HG03442 (cell line): ENCODE data around the gene CCDC201.
"Not testable (repeated sequence)": the region's sequence is repeated elsewhere in the genome, so short reads cannot be mapped to it uniquely, and the experiment has no call there.

Experiments used
- ATAC-seq: cut with Tn5 transposase; IDR thresholded peaks from one replicate; pipeline ENCODE4 v1.9.1; 2021; ENCODE audit warnings: mild to moderate bottlenecking, moderate library complexity; ENCODE audit not compliant: unreplicated experiment

Gene CCDC201

GRCh38 chr7:45827731-45828130 is 45.2 kb downstream of the CCDC201 start:
- ATAC-seq: not testable (repeated sequence)

GRCh38 chr7:45826550-45826949 is 46.3 kb downstream of the CCDC201 start:
- not testable (repeated sequence) for ATAC-seq

- not testable (repeated sequence) for ATAC-seq
Observed at GRCh38 chr7:45818763-45819162, 54.1 kb downstream of the CCDC201 start.

GRCh38 chr7:45817913-45818312 is 55.0 kb downstream of the CCDC201 start:
- not testable (repeated sequence) for ATAC-seq

- not testable (repeated sequence) for ATAC-seq
Observed at GRCh38 chr7:45817016-45817415, 55.9 kb downstream of the CCDC201 start.

- ATAC-seq: not testable (repeated sequence)
Observed at GRCh38 chr7:45814216-45815118, 58.4 kb downstream of the CCDC201 start.

GRCh38 chr7:45813771-45814170 is 59.1 kb downstream of the CCDC201 start:
- not testable (repeated sequence) for ATAC-seq

GRCh38 chr7:45812946-45813345 is 59.9 kb downstream of the CCDC201 start:
- no peak for ATAC-seq

- ATAC-seq: not testable (repeated sequence)
Observed at GRCh38 chr7:45811652-45812234, 61.1 kb downstream of the CCDC201 start.

GRCh38 chr7:45810451-45811005 is 62.4 kb downstream of the CCDC201 start:
- not testable (repeated sequence) for ATAC-seq
